NCI-H524 (cell line): ENCODE results near the gene TPPP3.

Experiments
- DNase-seq, 2 experiments: peaks; one replicate each; lab custom pipeline; 2025; lab: John Stamatoyannopoulos, UW

The TPPP3 gene

GRCh38 chr16:67405336-67405735, 12.0 kb upstream of the TPPP3 start:
- DNase-seq = no peak

GRCh38 chr16:67404740-67405226, 11.5 kb upstream of the TPPP3 start:
- no peak for DNase-seq

DNA sequence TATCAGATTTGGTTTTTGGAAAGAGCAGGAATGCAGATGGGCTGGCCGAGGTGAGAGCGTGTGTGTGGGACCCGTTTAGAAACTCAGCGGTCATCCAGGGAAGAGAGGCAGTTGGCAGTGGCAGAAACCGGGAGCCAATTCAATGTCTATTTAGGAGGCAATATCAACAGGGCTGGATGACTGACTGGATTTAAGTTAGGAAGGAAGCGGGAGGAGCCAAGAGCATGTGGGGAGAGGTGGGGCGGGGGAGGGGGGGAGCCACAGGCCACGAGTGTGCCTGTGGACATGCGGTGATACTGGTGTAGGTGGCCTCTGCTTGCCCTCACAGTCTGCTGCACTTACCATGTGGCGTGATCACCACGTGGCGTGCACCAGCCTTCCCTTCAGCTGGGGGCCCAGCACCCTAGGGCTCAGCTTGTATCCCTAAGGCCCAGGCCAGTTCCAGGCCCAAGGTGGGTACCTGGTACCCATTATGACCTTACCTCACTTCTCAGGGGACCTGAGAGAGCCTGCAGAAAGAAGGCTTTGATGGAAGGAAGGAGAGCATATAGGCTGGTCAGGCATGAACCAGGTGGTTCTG, 10.8 kb upstream of the TPPP3 start:
- no peak for DNase-seq

DNA sequence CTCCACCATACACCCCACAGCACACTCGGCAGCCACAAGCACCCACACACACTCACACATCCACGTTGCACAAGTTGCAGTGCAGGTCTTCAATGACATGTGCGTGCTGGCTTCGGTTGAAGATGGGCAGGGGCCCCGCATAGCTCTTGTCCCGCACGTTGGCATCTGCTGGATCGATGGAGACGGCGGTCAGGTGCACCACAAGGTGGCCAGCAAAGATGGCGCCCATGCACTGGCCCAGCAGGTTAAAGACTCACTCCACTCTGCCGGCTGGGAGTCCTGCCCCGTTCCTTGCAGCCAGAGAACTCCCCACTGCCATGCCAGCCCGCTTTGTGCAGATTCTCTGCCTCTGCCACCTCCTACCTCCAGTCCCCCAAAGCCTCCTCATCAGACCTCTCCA, 7.6 kb upstream of the TPPP3 start:
- DNase-seq = no peak

GRCh38 chr16:67399749-67400704, 6.7 kb upstream of the TPPP3 start:
- DNase-seq = peak; percentile 73 to 88

DNA sequence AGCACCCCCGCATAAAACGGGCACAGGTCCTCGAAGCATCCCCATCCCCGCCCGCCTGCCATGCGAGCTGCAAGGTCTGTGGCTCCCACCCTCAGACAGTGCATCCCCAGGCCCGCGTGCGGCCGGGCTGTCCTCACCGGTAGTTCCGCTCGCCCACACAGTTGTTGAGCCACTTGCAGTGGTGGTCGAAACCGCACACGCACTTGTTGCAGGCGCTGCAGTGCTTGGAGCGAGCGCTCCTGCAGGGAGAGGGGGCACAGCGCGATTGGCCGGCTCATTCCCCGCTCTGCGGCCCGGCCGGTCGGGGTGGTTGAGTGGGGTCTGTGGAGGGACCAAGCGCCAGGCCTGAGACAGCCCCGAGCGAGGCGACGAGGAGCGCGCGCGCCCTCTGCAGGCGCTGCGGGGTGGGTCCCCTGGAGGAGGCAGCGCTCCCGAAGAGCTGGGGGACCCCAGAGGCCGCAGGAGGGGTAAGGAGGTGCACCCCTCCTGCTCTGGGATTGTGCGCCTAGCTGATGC, 6.0 kb upstream of the TPPP3 start:
- DNase-seq = peak in 1 of 2 experiments; percentile 49

- no peak for DNase-seq
These were observed 5.4 kb upstream of the TPPP3 start for GRCh38 chr16:67398546-67399217.

DNA sequence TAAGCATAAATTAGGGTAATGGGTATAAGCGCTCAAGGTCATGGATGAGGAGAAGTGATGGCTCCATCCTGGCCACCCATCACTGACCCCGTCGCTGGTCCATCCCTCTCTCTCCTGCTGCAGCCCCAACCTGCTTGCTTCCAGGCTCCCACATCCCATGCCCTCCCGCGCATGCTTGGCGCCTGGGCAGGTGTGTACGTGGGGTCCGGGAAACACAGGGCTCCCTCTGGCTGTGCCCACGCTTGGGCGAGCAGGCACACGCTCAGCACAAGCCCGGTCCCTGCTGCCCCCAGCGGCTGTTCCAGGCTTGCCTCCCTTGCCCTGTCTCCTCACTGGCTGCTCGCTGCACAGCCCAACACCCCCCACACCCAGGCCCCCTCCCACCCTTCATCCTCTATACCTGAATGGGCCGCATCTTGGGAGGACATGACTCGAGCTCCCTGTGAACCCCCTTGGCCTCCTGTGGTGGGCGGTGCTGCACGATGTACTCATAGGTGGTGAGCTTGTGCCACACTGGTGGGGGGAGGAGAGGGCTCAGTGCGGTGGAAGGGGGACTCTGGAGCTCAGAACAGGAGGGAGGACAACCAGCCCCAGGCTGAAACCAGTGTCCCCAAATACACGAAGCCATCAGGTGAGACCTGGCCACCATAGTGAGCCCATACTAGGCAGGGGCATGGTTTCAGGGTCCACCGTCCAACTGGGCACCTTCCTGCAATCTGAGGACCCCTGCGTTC, 4.7 kb upstream of the TPPP3 start:
- no peak for DNase-seq

- DNase-seq = peak in 1 of 2 experiments; percentile 19
These were observed 3.9 kb upstream of the TPPP3 start for GRCh38 chr16:67397036-67397801.

GRCh38 chr16:67396159-67397035, 3.1 kb upstream of the TPPP3 start:
- DNase-seq = peak; percentile 97 to 99

DNA sequence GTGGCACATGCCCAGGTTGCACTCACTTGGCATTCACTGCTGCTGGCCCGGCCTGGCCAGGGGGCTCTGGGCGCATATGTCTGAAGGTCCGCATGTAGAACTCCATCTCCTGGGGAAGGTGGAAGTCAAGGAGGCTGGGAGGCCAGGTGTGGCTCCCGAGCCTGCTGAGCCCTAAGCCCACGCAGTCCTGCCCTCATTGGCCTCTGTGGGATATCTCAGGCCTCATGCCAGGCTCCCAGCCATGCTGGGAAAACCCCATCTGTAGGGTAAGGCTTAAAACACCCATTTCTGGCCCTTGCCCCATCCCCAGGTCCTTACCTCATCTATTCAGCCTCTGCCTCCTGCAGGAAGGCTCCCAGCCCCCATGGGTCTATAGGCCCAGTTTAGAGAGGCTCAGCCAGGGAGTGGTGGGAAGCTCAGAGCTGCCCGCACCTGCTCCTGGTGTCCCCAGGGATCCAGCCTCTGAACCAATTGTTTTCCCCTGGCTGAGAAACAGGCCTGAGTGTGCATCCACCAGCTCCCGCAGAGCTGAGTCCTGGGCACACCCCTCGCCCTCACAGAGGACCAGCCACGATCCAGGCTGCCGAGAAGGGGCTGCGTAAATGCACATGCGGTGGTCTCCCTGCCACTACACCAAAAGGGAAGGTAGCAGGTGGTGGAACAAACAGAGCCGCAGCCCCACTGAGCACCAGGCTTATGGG, 2.3 kb upstream of the TPPP3 start:
- peak; percentile 91 to 96 for DNase-seq

GRCh38 chr16:67395105-67395457, 1.8 kb upstream of the TPPP3 start:
- DNase-seq = no peak

- no peak for DNase-seq
These were observed 1.1 kb upstream of the TPPP3 start for GRCh38 chr16:67394155-67395104.

GRCh38 chr16:67393788-67394154, 473 bp upstream of the TPPP3 start:
- DNase-seq = peak in 1 of 2 experiments; percentile 55

DNA sequence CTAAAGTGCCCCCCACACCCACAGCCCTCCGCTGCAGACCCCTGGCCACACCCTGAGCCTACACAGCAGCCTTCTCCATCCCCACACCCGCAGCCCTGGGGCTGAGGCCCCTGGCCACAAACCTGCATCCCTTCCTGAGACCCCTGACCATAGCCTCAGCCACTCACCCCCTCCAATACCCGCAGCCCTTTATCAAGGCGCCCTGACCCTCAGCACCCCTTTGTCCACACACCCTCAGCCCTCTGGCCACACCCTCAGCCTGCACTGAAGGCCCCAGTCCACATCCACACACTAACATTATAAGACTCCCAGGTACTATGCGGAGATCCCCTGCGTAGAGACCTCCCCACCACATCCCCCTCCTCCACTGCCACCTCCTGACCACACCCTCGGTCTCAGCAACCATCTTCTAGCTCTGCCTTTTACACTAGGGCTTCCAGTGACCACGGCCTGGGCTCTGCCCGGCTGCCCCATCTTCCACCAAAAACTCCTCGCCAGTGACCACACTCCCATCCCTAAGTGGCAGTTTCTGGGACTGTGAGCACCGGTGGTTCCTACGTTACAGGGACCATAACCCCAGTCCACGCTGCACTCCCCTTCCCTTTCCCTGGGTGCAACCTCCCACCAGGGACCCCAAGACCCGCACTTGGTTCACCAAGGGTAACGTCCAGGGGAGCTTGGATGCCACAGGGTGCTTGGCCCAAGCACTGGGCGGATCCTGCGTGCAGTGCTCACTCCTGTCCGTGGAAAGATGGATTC, 818 bp downstream of the TPPP3 start:
- no peak for DNase-seq

DNA sequence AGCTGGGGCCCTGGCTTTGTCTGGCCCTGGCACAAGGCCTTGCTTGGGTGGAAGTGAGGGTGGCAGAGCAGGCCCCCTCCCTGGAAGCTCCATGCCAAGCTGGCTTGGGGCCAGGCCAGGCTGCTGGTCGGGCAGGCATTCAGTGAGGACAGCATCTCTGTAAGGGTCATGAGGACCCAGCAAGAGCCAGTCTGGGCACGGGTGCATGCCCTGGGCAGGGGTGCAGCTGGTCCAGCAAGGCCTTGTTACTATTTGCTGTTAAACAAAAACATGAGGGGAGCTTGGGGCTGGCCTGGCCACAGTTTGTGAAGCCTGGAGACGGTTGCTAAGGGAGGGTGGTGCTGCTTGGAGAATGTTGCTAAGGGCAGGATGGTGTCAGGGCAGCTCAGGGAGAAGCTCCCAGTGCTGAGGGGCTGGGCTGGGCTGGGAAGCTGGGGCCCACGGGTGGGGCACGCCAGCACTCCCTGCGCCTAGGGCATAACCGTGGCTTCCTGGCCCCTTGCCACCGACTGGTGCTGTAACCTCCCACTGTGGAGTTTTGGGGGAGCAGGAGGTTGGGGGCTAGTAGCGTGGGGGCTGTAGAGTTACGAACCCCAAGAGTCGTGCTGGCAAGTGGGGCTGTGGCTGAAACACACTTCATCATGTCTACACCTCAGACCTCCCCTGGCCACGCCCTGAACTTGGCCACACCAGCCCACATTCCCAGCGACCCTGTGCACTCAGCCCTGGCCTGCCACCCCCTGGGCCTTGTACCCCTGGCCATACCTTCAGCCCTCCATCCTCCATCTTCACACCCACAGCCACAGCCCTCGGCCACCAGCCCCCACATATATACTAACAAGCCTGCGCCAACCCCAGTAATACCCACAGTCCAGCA, 1.6 kb downstream of the TPPP3 start:
- no peak for DNase-seq
